ENCODE measurements around the gene FLG. TPM values are rescaled to one million over a fixed set of nuclear protein-coding genes. Genes with fewer than 3 reads are reported as not detected.

The FLG gene
- total and polyA plus RNA-seq, 2 experiments from 2014 or later, result 0.03 TPM; not detected in 1

GRCh38 chr1:152348447-152348846 lies 23.4 kb upstream of the FLG start:
- Histone ChIP-seq H2AFZ (no peak overlapping the region), H3K27ac (ENCODE audit: low read depth) (no peak overlapping the region)
- TF ChIP-seq CREB1 (CRISPR knock-in tag; IDR thresholded peaks at IDR 0.05; ENCODE audit: low read depth), result no peak
- peak; percentile 48 to 51 for TF ChIP-seq CTCF (conservative IDR thresholded peaks at IDR 0.05; ENCODE audit: low read depth in 2 of 2)

GRCh38 chr1:152347116-152347728 lies 22.2 kb upstream of the FLG start:
- peak; percentile 81 for ATAC-seq
- Histone ChIP-seq H3K36me3 (ENCODE audit: insufficient read depth) (no peaks in the 10 kb centered on the region), H3K79me2 (replicated peaks; ENCODE audit: insufficient read depth) (no peaks in the 10 kb centered on the region), H3K4me1 (ENCODE audit: insufficient read depth) (no peaks in the 10 kb centered on the region), H3K4me2 (no peak overlapping the region), H2AFZ (no peak overlapping the region), H4K20me1 (replicated peaks; ENCODE audit: insufficient read depth) (no peaks in the 10 kb centered on the region), H3K27ac (ENCODE audit: low read depth) (no peak overlapping the region), H3F3A (replicated peaks; ENCODE audit: low read depth) (no peaks in the 10 kb centered on the region), H3K27me3 (ENCODE audit: insufficient read depth) (no peaks in the 10 kb centered on the region), H3K4me3 (no peak overlapping the region), H3K9me2 (ENCODE audit: insufficient read depth) (no peaks in the 10 kb centered on the region)
- no peak overlapping the region for H3K27ac Mint-ChIP-seq
- no peaks in the 10 kb centered on the region for H3K4me1 Mint-ChIP-seq
- no peaks in the 10 kb centered on the region for H3K36me3 Mint-ChIP-seq (ENCODE audit: low read depth)
- no peaks in the 10 kb centered on the region for H3K27me3 Mint-ChIP-seq (ENCODE audit: insufficient read depth, low read depth, poor library complexity)
- H3K9me3 Mint-ChIP-seq, result no peaks in the 10 kb centered on the region; the same call in 1 of the 3 replicates
- no peak overlapping the region for H3K4me3 Mint-ChIP-seq
- no peak for TF ChIP-seq ZNF114 (CRISPR knock-in tag; IDR thresholded peaks at IDR 0.05)
- peak; percentile 76 to 87 for TF ChIP-seq CTCF (conservative IDR thresholded peaks at IDR 0.05; ENCODE audit: low read depth in 2 of 2)
- TF ChIP-seq POLR2AphosphoS5 (IDR thresholded peaks at IDR 0.05; ENCODE audit: low read depth), result no peak
- TF ChIP-seq ZNF462 (CRISPR knock-in tag; IDR thresholded peaks at IDR 0.05), result no peak
- TF ChIP-seq EZH2 (IDR thresholded peaks at IDR 0.05; ENCODE audit: low read depth, unreplicated experiment), result no peak
- DNase-seq (ENCODE audit: low spot score), result peak; percentile 83

More at GRCh38 chr1:152348447-152348846, 23.4 kb upstream of the FLG start:
- H3K4me1 Mint-ChIP-seq, result no peaks in the 10 kb centered on the region
- H3K27ac Mint-ChIP-seq, result no peak overlapping the region
- no peaks in the 10 kb centered on the region for H4K20me1 ChIP-seq (replicated peaks; ENCODE audit: insufficient read depth)
- no peaks in the 10 kb centered on the region for H3K27me3 Mint-ChIP-seq (ENCODE audit: insufficient read depth, low read depth, poor library complexity)
- no peaks in the 10 kb centered on the region for H3K9me2 ChIP-seq (ENCODE audit: insufficient read depth)
- no peaks in the 10 kb centered on the region for H3K36me3 ChIP-seq (ENCODE audit: insufficient read depth)
- H3K4me3 Mint-ChIP-seq, result no peak overlapping the region
- H3K4me2 ChIP-seq, result no peak overlapping the region
- no peaks in the 10 kb centered on the region for H3K79me2 ChIP-seq (replicated peaks; ENCODE audit: insufficient read depth)
- H3K9me3 Mint-ChIP-seq, result no peaks in the 10 kb centered on the region; the same call in none of the 3 replicates
- H3K27me3 ChIP-seq (ENCODE audit: insufficient read depth), result no peaks in the 10 kb centered on the region
- ATAC-seq, result no peak
- no peak overlapping the region for H3K4me3 ChIP-seq
- H3F3A ChIP-seq (replicated peaks; ENCODE audit: low read depth), result no peaks in the 10 kb centered on the region
- peak; percentile 13 for DNase-seq (ENCODE audit: low spot score)
- no peaks in the 10 kb centered on the region for H3K4me1 ChIP-seq (ENCODE audit: insufficient read depth)
- peaks cover 9% of the 10 kb centered on the region; the same call in 2 of the 3 replicates for H3K36me3 Mint-ChIP-seq (ENCODE audit: low read depth)

Data from GM23338 (cell line).